ENCODE data around the gene CDX2. TPM values are rescaled to one million over a fixed set of nuclear protein-coding genes. Genes with fewer than 3 reads are reported as not detected.

The CDX2 gene
- total and polyA plus RNA-seq, 2 donors (not counting 1 experiment from before 2014, with no cell fraction given) = not detected

DNA sequence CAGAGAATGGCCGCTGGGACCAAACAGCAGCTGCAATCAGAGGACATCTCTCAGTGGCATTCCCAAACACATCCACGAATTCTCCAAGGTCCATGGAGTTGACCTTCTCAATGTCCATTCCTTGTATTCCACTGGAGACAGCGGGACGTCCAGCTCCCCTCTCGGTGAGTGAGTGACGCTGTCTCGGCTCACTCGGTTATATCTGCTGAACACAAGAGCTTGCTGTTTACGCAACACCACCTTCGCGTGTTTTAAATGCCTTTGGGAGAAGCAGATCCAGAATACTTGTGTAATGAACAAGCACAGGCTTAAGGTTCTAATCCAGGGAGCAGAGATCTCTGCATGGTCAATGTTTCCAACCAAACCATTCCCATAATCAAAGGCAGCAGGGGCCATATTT lies 19.4 kb upstream of the CDX2 start, which contains the start of gene URAD:
URAD (minus strand) TSS at position 174 of the 400 bp plus-strand sequence; CDS start at position 118, 56 bp downstream.
- CTCF ChIA-PET = interaction anchor here (1.1 to 9.9 kb wide), 5 partner anchors 10 to 628 kb away, joined by 3 to 135 read pairs (median 3); no protein-coding TSS in a partner anchor
- POLR2A ChIA-PET = no interaction called here
- Histone ChIP-seq H2AFZ (ENCODE audit: insufficient read depth, low read depth, low read length, poor library complexity, severe bottlenecking) (no peak within 1 kb of the TSS), H3K27ac (ENCODE audit: low read length in 2 of 2) (no peak within 1 kb of the TSS), H3K9ac (ENCODE audit: low read length) (no peak within 1 kb of the TSS), H3K4me3 (ENCODE audit: control extremely low read depth in 1 of 5, extremely low read depth in 1 of 5, insufficient read depth in 1 of 5, low read depth in 2 of 5, low read length in 4 of 5) (no peak within 1 kb of the TSS), H3K4me2 (replicated peaks; ENCODE audit: low read depth, low read length, poor library complexity, severe bottlenecking) (no peak within 1 kb of the TSS), H3K4me1 (ENCODE audit: control insufficient read depth in 2 of 2, insufficient read depth in 2 of 2, low read length in 2 of 2) (no peaks in the 10 kb centered on the region), H3K79me2 (ENCODE audit: control insufficient read depth, insufficient read depth, low read length) (no peaks in the 10 kb centered on the region), H4K20me1 (ENCODE audit: control insufficient read depth, insufficient read depth, low read length, poor library complexity, severe bottlenecking) (no peaks in the 10 kb centered on the region), H3K9me3 (ENCODE audit: control extremely low read depth in 1 of 3, control insufficient read depth in 2 of 3, insufficient read depth in 1 of 3, low read length in 2 of 3) (peaks cover 0 to 1% (median 0%) of the 10 kb centered on the region in 3 donors), H3K27me3 (replicated peaks in 1 of 4; ENCODE audit: control extremely low read depth in 1 of 4, control insufficient read depth in 3 of 4, insufficient read depth in 4 of 4, low read length in 3 of 4) (peaks cover 0 to 7% (median 3%) of the 10 kb centered on the region in 4 experiments), H3K36me3 (replicated peaks in 1 of 2; ENCODE audit: control extremely low read depth in 1 of 2, control insufficient read depth in 1 of 2, extremely low read depth in 1 of 2, insufficient read depth in 2 of 2, low read length in 1 of 2) (no peaks in the 10 kb centered on the region)
- peaks cover 18% of the 10 kb centered on the region for H3K27me3 Mint-ChIP-seq
- ATAC-seq (ENCODE audit: low read depth) (no peak), DNase-seq (no peak)
- TF ChIP-seq EZH2 (IDR thresholded peaks at IDR 0.05; ENCODE audit: borderline replicate concordance, insufficient read depth, low read depth, low read length, poor library complexity, severe bottlenecking) = no peak
- TF ChIP-seq, protein P1, sequence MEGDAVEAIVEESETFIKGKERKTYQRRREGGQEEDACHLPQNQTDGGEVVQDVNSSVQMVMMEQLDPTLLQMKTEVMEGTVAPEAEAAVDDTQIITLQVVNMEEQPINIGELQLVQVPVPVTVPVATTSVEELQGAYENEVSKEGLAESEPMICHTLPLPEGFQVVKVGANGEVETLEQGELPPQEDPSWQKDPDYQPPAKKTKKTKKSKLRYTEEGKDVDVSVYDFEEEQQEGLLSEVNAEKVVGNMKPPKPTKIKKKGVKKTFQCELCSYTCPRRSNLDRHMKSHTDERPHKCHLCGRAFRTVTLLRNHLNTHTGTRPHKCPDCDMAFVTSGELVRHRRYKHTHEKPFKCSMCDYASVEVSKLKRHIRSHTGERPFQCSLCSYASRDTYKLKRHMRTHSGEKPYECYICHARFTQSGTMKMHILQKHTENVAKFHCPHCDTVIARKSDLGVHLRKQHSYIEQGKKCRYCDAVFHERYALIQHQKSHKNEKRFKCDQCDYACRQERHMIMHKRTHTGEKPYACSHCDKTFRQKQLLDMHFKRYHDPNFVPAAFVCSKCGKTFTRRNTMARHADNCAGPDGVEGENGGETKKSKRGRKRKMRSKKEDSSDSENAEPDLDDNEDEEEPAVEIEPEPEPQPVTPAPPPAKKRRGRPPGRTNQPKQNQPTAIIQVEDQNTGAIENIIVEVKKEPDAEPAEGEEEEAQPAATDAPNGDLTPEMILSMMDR (IDR thresholded peaks at IDR 0.05) = no peak
- intact Hi-C loops (cut with micrococcal nuclease) = no loop called here
- no peak within 1 kb of the TSS for H3K4me3 Mint-ChIP-seq
- H3K4me1 Mint-ChIP-seq = no peaks in the 10 kb centered on the region
- H3K9me3 Mint-ChIP-seq (ENCODE audit: insufficient read depth) = no peaks in the 10 kb centered on the region
- 85% methylated on average over 11 of the region's 11 CpGs for WGBS (ENCODE audit: insufficient coverage)
- no peak within 1 kb of the TSS for H3K27ac Mint-ChIP-seq

DNA sequence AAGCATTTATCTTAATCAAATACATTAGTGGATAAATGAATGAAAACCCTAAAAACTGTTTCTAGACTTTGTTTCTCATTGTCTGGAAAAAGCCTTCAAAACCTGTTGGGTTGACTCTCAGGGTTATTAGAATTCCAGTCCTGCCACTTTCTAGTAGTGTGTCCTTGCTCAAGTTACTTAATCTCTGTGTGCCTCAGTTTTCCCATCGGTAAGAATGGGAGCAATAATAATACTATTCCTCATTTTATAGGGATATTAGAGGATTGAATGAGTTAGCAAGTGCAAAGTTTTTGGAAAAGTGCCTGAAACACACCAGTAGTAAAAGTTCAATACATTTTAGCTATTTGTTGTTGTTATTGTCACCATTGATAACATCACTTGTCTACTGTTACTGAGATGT lies 16.5 kb upstream of the CDX2 start:
- no peak overlapping the region for H3K4me3 ChIP-seq (ENCODE audit: control extremely low read depth in 1 of 5, extremely low read depth in 1 of 5, insufficient read depth in 1 of 5, low read depth in 2 of 5, low read length in 4 of 5)
- peaks cover 46% of the 10 kb centered on the region for H3K27me3 Mint-ChIP-seq
- POLR2A ChIA-PET = no interaction called here

More for the DNA sequence above, 16.5 kb upstream of the CDX2 start:
- Histone ChIP-seq H3K4me1 (ENCODE audit: control insufficient read depth in 2 of 2, insufficient read depth in 2 of 2, low read length in 2 of 2) (peaks cover 2 to 5% of the 10 kb centered on the region in 2 donors), H2AFZ (ENCODE audit: insufficient read depth, low read depth, low read length, poor library complexity, severe bottlenecking) (no peak overlapping the region), H3K9ac (ENCODE audit: low read length) (no peak overlapping the region), H3K36me3 (replicated peaks in 1 of 2; ENCODE audit: control extremely low read depth in 1 of 2, control insufficient read depth in 1 of 2, extremely low read depth in 1 of 2, insufficient read depth in 2 of 2, low read length in 1 of 2) (no peaks in the 10 kb centered on the region), H3K27ac (ENCODE audit: low read length in 2 of 2) (no peak overlapping the region), H3K27me3 (replicated peaks in 1 of 4; ENCODE audit: control extremely low read depth in 1 of 4, control insufficient read depth in 3 of 4, insufficient read depth in 4 of 4, low read length in 3 of 4) (peaks cover 0 to 33% (median 21%) of the 10 kb centered on the region in 4 experiments), H3K9me3 (ENCODE audit: control extremely low read depth in 1 of 3, control insufficient read depth in 2 of 3, insufficient read depth in 1 of 3, low read length in 2 of 3) (peaks cover 0 to 1% (median 0%) of the 10 kb centered on the region in 3 donors), H4K20me1 (ENCODE audit: control insufficient read depth, insufficient read depth, low read length, poor library complexity, severe bottlenecking) (no peaks in the 10 kb centered on the region), H3K4me2 (replicated peaks; ENCODE audit: low read depth, low read length, poor library complexity, severe bottlenecking) (no peak overlapping the region), H3K79me2 (ENCODE audit: control insufficient read depth, insufficient read depth, low read length) (no peaks in the 10 kb centered on the region)
- no peak overlapping the region for H3K4me3 Mint-ChIP-seq
- H3K9me3 Mint-ChIP-seq (ENCODE audit: insufficient read depth) = no peaks in the 10 kb centered on the region
- intact Hi-C loops (cut with micrococcal nuclease) = no loop called here
- H3K27ac Mint-ChIP-seq = no peak overlapping the region
- TF ChIP-seq, protein P1 (IDR thresholded peaks at IDR 0.05) = no peak
- TF ChIP-seq EZH2 (IDR thresholded peaks at IDR 0.05; ENCODE audit: borderline replicate concordance, insufficient read depth, low read depth, low read length, poor library complexity, severe bottlenecking) = no peak
- H3K4me1 Mint-ChIP-seq = peaks cover 4% of the 10 kb centered on the region
- DNase-seq (no peak), ATAC-seq (ENCODE audit: low read depth) (no peak)
- no CpG with 5 or more reads among the region's 1 CpG for WGBS (ENCODE audit: insufficient coverage)
- CTCF ChIA-PET = interaction anchor here (1.9 to 10.8 kb wide), 11 partner anchors 10 to 1000 kb away, joined by 4 to 327 read pairs (median 14); no protein-coding TSS in a partner anchor

All from B cell (primary cell).